Measurements from ENCODE around the gene ZNF391.
"Not testable (repeated sequence)": the region's sequence is repeated elsewhere in the genome, so short reads cannot be mapped to it uniquely, and the experiment has no call there.

DNA sequence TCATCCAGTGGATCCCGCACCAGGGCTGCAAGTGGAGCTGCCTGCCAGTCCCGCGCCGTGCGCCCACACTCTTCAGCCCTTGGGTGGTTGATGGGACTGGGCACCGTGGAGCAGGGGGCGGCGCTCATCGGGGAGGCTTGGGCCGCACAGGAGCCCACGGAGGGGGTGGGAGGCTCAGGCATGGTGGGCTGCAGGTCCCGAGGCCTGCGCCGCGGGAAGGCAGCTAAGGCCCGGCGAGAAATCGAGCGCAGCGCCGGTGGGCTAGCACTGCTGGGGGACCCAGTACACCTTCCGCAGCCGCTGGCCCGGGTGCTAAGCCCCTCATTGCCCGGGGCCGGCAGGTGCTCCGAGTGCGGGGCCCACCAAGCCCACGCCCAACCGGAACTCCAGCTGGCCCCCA lies 7.6 kb upstream of the ZNF391 start:
- TF ChIP-seq, protein P1, sequence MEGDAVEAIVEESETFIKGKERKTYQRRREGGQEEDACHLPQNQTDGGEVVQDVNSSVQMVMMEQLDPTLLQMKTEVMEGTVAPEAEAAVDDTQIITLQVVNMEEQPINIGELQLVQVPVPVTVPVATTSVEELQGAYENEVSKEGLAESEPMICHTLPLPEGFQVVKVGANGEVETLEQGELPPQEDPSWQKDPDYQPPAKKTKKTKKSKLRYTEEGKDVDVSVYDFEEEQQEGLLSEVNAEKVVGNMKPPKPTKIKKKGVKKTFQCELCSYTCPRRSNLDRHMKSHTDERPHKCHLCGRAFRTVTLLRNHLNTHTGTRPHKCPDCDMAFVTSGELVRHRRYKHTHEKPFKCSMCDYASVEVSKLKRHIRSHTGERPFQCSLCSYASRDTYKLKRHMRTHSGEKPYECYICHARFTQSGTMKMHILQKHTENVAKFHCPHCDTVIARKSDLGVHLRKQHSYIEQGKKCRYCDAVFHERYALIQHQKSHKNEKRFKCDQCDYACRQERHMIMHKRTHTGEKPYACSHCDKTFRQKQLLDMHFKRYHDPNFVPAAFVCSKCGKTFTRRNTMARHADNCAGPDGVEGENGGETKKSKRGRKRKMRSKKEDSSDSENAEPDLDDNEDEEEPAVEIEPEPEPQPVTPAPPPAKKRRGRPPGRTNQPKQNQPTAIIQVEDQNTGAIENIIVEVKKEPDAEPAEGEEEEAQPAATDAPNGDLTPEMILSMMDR (IDR thresholded peaks at IDR 0.05) = not testable (repeated sequence)
- TF ChIP-seq EZH2 (IDR thresholded peaks at IDR 0.05; ENCODE audit: borderline replicate concordance, insufficient read depth, low read depth, low read length, poor library complexity, severe bottlenecking) = not testable (repeated sequence)

Data from B cell (primary cell).